HEK293T (cell line): ENCODE measurements around the gene DHTKD1.
A peak's percentile ranks its signal among the peaks of the same experiment; 100 is the strongest.

Experiments
- CTCF ChIA-PET: fragments of 350-600 bp; formaldehyde crosslinking; extraction: SDS; loops from one replicate; lab custom pipeline; 2021; ENCODE audit warnings: antibody characterized with exemption, inconsistent platforms; lab: Yijun Ruan, JAX
- POLR2A ChIA-PET: fragments of 350-600 bp; formaldehyde crosslinking; extraction: SDS; loops from one replicate; lab custom pipeline; 2020; ENCODE audit warnings: antibody characterized with exemption, inconsistent platforms; lab: Yijun Ruan, JAX
- DNase-seq: peaks from one replicate; pipeline ENCODE4 v3.0.0; 2012; ENCODE audit warnings: mixed read lengths; ENCODE audit errors: extremely low spot score
- ARNT ChIP-seq: fragments of 450-650 bp; IDR thresholded peaks from 2 replicates; pipeline ENCODE4 v1.6.1; 2017; ENCODE audit warnings: mild to moderate bottlenecking
- BHLHE40 ChIP-seq: fragments of 450-650 bp; IDR thresholded peaks from 2 replicates; pipeline ENCODE4 v1.6.1; 2016; ENCODE audit warnings: mild to moderate bottlenecking, moderate library complexity, borderline replicate concordance
- CTBP1 ChIP-seq: fragments of 450-650 bp; IDR thresholded peaks from 2 replicates; pipeline ENCODE4 v1.6.1; 2016; ENCODE audit warnings: borderline replicate concordance
- ELF4 ChIP-seq: fragments of 450-650 bp; IDR thresholded peaks from 2 replicates; pipeline ENCODE4 v1.6.1; 2017; ENCODE audit warnings: antibody characterized with exemption
- FOXA1 ChIP-seq: fragments of 450-650 bp; IDR thresholded peaks from 2 replicates; pipeline ENCODE4 v1.6.1; 2016; ENCODE audit warnings: mild to moderate bottlenecking
- FOXK2 ChIP-seq: fragments of 450-650 bp; IDR thresholded peaks from 2 replicates; pipeline ENCODE4 v1.6.1; 2016; ENCODE audit warnings: mild to moderate bottlenecking
- FOXM1 ChIP-seq: fragments of 450-650 bp; IDR thresholded peaks from 2 replicates; pipeline ENCODE4 v1.6.1; 2017; ENCODE audit warnings: mild to moderate bottlenecking, borderline replicate concordance
- HDGF ChIP-seq: fragments of 450-650 bp; IDR thresholded peaks from 2 replicates; pipeline ENCODE4 v1.6.1; 2017; ENCODE audit warnings: antibody characterized with exemption, borderline replicate concordance
- L3MBTL2 ChIP-seq: fragments of 450-650 bp; conservative IDR thresholded peaks from 2 replicates; pipeline ENCODE4 v1.6.1; 2016; ENCODE audit warnings: mild to moderate bottlenecking
- LEF1 ChIP-seq: fragments of 450-650 bp; IDR thresholded peaks from 2 replicates; pipeline ENCODE4 v1.6.1; 2017; ENCODE audit warnings: mild to moderate bottlenecking, borderline replicate concordance
- NFRKB ChIP-seq: fragments of 450-650 bp; IDR thresholded peaks from 2 replicates; pipeline ENCODE4 v1.6.1; 2016; ENCODE audit warnings: mild to moderate bottlenecking, moderate library complexity
- SP1 ChIP-seq: fragments of 450-650 bp; IDR thresholded peaks from 2 replicates; pipeline ENCODE4 v1.6.1; 2017
- SUZ12 ChIP-seq: fragments of 450-650 bp; IDR thresholded peaks from 2 replicates; pipeline ENCODE4 v1.6.1; 2016; ENCODE audit warnings: mild to moderate bottlenecking
- TARDBP ChIP-seq: fragments of 450-650 bp; IDR thresholded peaks from 2 replicates; pipeline ENCODE4 v1.6.1; 2016
- ZNF384 ChIP-seq: fragments of 450-650 bp; IDR thresholded peaks from 2 replicates; pipeline ENCODE4 v1.6.1; 2016
- TF ChIP-seq, protein P1 (sequence below): fragments of 450-650 bp; IDR thresholded peaks from 2 replicates; pipeline ENCODE4 v1.6.1; 2016

The DHTKD1 gene, protein sequence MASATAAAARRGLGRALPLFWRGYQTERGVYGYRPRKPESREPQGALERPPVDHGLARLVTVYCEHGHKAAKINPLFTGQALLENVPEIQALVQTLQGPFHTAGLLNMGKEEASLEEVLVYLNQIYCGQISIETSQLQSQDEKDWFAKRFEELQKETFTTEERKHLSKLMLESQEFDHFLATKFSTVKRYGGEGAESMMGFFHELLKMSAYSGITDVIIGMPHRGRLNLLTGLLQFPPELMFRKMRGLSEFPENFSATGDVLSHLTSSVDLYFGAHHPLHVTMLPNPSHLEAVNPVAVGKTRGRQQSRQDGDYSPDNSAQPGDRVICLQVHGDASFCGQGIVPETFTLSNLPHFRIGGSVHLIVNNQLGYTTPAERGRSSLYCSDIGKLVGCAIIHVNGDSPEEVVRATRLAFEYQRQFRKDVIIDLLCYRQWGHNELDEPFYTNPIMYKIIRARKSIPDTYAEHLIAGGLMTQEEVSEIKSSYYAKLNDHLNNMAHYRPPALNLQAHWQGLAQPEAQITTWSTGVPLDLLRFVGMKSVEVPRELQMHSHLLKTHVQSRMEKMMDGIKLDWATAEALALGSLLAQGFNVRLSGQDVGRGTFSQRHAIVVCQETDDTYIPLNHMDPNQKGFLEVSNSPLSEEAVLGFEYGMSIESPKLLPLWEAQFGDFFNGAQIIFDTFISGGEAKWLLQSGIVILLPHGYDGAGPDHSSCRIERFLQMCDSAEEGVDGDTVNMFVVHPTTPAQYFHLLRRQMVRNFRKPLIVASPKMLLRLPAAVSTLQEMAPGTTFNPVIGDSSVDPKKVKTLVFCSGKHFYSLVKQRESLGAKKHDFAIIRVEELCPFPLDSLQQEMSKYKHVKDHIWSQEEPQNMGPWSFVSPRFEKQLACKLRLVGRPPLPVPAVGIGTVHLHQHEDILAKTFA

DNA sequence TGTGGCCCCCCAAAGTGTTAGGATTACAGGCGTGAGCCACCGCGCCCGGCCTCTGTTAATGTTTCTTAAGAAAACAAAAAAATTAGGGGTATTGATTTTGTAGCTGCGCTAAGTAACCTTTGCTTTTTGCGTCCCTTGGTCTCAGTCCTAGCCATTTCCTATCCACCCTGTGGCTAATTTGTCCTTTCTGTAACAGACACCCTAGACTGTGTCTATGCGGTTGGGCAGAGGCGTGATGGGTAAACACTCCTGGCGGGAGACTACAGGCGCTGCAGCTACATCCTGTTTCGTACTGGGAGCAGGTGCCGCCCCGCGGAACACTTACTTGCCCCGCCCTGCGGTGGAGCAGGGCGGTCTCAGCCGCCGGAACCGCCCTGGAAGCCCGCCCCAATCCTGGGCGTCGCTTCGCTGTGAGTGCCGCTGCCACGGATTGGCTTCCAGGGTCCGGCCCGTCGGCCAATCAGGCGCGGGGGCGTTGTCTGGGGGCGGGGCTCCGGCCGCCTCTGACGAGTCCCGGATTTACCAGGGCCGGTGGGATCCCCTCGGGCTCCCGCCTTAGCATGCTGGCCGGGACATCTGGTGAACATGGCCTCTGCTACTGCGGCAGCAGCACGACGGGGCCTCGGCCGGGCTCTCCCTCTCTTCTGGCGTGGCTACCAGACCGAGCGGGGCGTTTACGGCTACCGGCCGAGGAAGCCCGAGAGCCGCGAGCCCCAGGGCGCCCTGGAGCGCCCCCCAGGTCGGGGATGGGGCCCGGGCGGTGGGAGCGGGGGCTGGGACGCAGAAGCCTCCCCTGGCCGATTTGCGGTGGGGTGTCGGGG is at the start of gene DHTKD1:
Gene DHTKD1 (plus strand): TSS at position 506 of the 821 bp plus-strand sequence. CDS start 80 bp downstream, at position 586.
- peak; percentile 98 for DNase-seq
- ChIA-PET CTCF (interaction anchor here (0.6 kb wide), 2 partner anchors 83 to 278 kb away, joined by 3 to 4 read pairs; no protein-coding TSS in a partner anchor), POLR2A (interaction anchor here (1.0 to 3.0 kb wide), 2 partner anchors 13 to 26 kb away, joined by 5 to 22 read pairs; partner anchors contain the start of gene UPF2)
- no peak for TF ChIP-seq FOXM1
- 0 out of 2 replicates have a peak, but pooled peaks have one; percentile 55 for TF ChIP-seq HDGF
- no peak for TF ChIP-seq ELF4
- TF ChIP-seq CTBP1, result no peak
- TF ChIP-seq LEF1, result no peak
- TF ChIP-seq SP1, result no peak
- peak; percentile 46; the same call in 1 of the 2 replicates for TF ChIP-seq FOXK2
- TF ChIP-seq ZNF384, result no peak
- no peak for TF ChIP-seq SUZ12
- TF ChIP-seq NFRKB, result no peak
- peak; percentile 23; the same call in 1 of the 2 replicates for TF ChIP-seq ARNT
- TF ChIP-seq TARDBP, result no peak
- TF ChIP-seq BHLHE40, result no peak
- TF ChIP-seq FOXA1, result no peak
- TF ChIP-seq, protein P1, sequence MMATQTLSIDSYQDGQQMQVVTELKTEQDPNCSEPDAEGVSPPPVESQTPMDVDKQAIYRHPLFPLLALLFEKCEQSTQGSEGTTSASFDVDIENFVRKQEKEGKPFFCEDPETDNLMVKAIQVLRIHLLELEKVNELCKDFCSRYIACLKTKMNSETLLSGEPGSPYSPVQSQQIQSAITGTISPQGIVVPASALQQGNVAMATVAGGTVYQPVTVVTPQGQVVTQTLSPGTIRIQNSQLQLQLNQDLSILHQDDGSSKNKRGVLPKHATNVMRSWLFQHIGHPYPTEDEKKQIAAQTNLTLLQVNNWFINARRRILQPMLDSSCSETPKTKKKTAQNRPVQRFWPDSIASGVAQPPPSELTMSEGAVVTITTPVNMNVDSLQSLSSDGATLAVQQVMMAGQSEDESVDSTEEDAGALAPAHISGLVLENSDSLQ, result no peak
- TF ChIP-seq L3MBTL2, result peak; percentile 86

DNA sequence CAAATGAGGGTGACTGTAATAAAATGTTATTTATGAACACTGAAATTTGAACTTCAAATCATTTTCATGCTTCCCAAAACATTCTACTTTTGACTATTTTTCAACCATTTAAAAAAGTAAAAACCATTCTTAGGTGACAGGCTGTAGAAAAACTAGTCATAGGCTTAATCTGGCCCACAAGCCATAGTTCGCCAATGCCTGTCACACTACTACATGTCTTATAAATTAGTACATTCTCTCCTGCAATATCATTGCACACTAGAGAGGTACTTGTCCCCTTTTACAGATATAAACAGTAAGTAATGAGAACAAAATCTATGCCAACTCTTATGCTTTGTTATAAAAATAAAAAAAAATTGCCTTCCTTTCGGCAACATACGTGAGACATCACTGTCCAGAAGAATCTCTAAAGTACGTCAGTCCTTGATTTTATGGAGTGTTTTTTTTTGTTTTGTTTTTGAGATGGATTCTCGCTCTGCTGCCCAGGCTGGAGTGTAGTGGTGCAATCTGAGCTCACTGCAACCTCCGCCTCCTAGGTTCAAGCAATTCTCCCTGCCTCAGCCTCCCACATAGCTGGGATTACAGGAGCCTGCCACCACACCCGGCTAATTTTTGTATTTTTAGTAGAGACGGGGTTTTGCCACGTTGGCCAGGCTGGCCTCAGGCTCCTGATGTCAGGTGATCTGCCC is 49.3 kb upstream of the DHTKD1 start:
- TF ChIP-seq ELF4 (no peak), SUZ12 (no peak)
- TF ChIP-seq, protein P1, result 0 out of 2 replicates have a peak, but pooled peaks have one; percentile 64
- no peak for DNase-seq
- ChIA-PET CTCF (no interaction called here), POLR2A (no interaction called here)

DNA sequence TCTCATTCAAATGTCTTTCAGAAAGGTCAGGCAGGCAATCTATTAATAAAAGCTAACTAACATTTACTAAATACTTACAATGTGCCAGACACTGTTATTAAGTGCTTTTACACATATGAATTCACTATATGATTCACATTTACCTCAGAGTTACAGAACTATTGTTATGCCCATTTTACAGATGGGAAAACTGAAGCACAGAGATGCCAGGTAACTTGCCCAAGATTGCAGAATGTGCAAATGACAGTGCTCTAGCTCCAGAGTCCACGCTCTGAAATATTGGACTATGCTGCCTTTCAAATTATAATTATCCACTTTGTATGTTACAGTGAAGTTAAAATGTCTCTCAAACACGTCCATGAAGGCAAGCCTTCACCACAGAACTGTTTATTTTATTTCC is 48.2 kb upstream of the DHTKD1 start:
- DNase-seq, result no peak
- POLR2A ChIA-PET, result no interaction called here
- no peak for TF ChIP-seq HDGF
- no peak for TF ChIP-seq ARNT
- TF ChIP-seq CTBP1, result no peak
- TF ChIP-seq BHLHE40, result no peak
- no peak for TF ChIP-seq ZNF384
- TF ChIP-seq SUZ12, result no peak
- TF ChIP-seq, protein P1, result no peak
- no peak for TF ChIP-seq LEF1
- no peak for TF ChIP-seq ELF4
- TF ChIP-seq FOXM1, result no peak
- TF ChIP-seq NFRKB, result no peak
- no peak for TF ChIP-seq FOXK2
- TF ChIP-seq SP1, result no peak
- no peak for TF ChIP-seq TARDBP
- no peak for TF ChIP-seq L3MBTL2
- no peak for TF ChIP-seq FOXA1
- CTCF ChIA-PET, result no interaction called here

DNA sequence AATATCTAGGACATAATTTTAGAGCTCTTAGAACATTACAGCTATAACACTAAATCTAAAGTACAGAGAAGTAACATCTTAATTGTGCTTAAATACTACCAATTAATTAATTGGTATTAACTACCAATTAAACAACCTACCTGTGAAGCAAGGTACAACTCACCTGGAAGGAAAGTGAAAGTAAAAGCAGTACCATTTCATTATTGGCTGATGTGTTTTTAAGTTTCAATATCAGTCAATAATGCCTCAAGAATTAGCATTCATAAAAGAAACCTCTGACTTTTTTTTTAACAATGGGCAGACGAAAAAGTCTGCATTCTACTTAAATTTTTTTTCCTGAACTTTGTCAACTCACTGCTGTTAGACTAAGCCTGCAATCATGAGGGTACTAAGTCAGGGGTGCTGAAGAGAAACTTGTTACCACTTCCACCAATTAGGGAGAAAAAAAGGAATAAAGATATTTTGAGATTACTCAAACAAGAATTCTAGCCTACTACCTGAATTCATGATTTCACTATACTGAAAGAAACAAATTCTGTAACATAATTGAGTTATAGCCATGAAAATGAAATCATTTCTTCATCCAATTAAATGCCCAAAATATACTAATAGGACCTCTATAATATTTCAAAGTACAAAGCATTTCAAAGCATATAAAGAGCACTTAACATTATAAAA is 46.0 kb upstream of the DHTKD1 start:
- CTCF ChIA-PET, result no interaction called here
- POLR2A ChIA-PET, result no interaction called here
- TF ChIP-seq CTBP1 (no peak), L3MBTL2 (no peak), HDGF (no peak), SUZ12 (no peak), ARNT (no peak), LEF1 (no peak), SP1 (no peak), FOXK2 (no peak), TARDBP (no peak), FOXM1 (no peak), NFRKB (no peak), ZNF384 (no peak), FOXA1 (no peak), BHLHE40 (no peak), ELF4 (no peak)
- TF ChIP-seq, protein P1, result no peak
- no peak for DNase-seq
